Mammary epithelial cell (primary cell): Measurements from ENCODE around the gene TEX14.

ENCODE experiments used
- CTCF ChIP-seq, 2 donors: IDR thresholded peaks in 1 of 2; conservative IDR thresholded peaks in 1 of 2; 2 replicates each; pipeline ENCODE4 v1.5.1; 2011 to 2012; ENCODE audit warnings: inconsistent platforms in 2 of 2, low read length in 2 of 2, mild to moderate bottlenecking in 2 of 2, control low read depth in 1 of 2, low read depth in 1 of 2; ENCODE audit not compliant: insufficient read depth in 1 of 2; ENCODE audit errors: extremely low read depth in 1 of 2
- EZH2 ChIP-seq: IDR thresholded peaks from 2 replicates; pipeline ENCODE4 v1.6.1; 2012; ENCODE audit warnings: low read length, inconsistent platforms, borderline replicate concordance

GRCh38 chr17:58693208-58693607, 1.4 kb upstream of the TEX14 start:
- TF ChIP-seq CTCF (conservative IDR thresholded peaks at IDR 0.05 in 1 of 2, IDR thresholded peaks at IDR 0.05 in 1 of 2; ENCODE audit: extremely low read depth in 1 of 2, insufficient read depth in 1 of 2, low read depth in 1 of 2, low read length in 2 of 2) (no peak), EZH2 (no peak)
